Osteocyte (in vitro differentiated cells): ENCODE measurements around the gene FUOM. TPM values are rescaled to one million over a fixed set of nuclear protein-coding genes. Genes with fewer than 3 reads are reported as not detected.
A peak's percentile ranks its signal among the peaks of the same experiment; 100 is the strongest.
"Not testable (repeated sequence)": the region's sequence is repeated elsewhere in the genome, so short reads cannot be mapped to it uniquely, and the experiment has no call there.

ENCODE experiments used
- DNase-seq: peaks from one replicate; pipeline ENCODE4 v3.0.0; 2021; ENCODE audit warnings: mixed read lengths; ENCODE audit not compliant: unreplicated experiment; ENCODE audit errors: extremely low spot score
- H3K27ac Mint-ChIP-seq: one replicate; pipeline ENCODE4 v1.8.0; 2021; ENCODE audit warnings: mild to moderate bottlenecking, mixed read lengths; ENCODE audit not compliant: unreplicated experiment
- H3K27me3 Mint-ChIP-seq: one replicate; pipeline ENCODE4 v1.8.0; 2021; ENCODE audit warnings: mixed read lengths; ENCODE audit not compliant: unreplicated experiment
- H3K36me3 Mint-ChIP-seq: one replicate; pipeline ENCODE4 v1.8.0; 2021; ENCODE audit warnings: mixed read lengths; ENCODE audit not compliant: unreplicated experiment
- H3K4me1 Mint-ChIP-seq: one replicate; pipeline ENCODE4 v1.8.0; 2021; ENCODE audit warnings: mixed read lengths; ENCODE audit not compliant: unreplicated experiment
- H3K4me3 Mint-ChIP-seq: one replicate; pipeline ENCODE4 v1.8.0; 2021; ENCODE audit warnings: mild to moderate bottlenecking, moderate library complexity, mixed read lengths; ENCODE audit not compliant: unreplicated experiment
- H3K9me3 Mint-ChIP-seq: one replicate; pipeline ENCODE4 v1.8.0; 2021; ENCODE audit warnings: mixed read lengths; ENCODE audit not compliant: unreplicated experiment
- CTCF ChIP-seq: fragments of 200-600 bp; sonication (generic); IDR thresholded peaks from 2 replicates; pipeline ENCODE4 v1.5.0; 2021; ENCODE audit warnings: antibody characterized with exemption, mild to moderate bottlenecking, moderate library complexity
- total RNA-seq: library from RNA; stranded (reverse); gene quantifications from 2 replicates; pipeline ENCODE4 v1.2.1, GENCODE V29; 2021

FUOM gene
- total RNA-seq, 1 donor from 2014 or later = 24.0 TPM

GRCh38 chr10:133372507-133372906 lies 14.7 kb upstream of the FUOM start:
- Mint-ChIP-seq H3K4me3 (peak overlapping the region; percentile 71), H3K27ac (no peak overlapping the region), H3K36me3 (peaks cover 16% of the 10 kb centered on the region), H3K9me3 (no peaks in the 10 kb centered on the region), H3K27me3 (no peaks in the 10 kb centered on the region), H3K4me1 (peaks cover 10% of the 10 kb centered on the region)
- no peak for TF ChIP-seq CTCF
- peak; percentile 84 for DNase-seq

GRCh38 chr10:133370030-133370786 lies 12.4 kb upstream of the FUOM start:
- Mint-ChIP-seq H3K4me1 (peaks cover 10% of the 10 kb centered on the region), H3K27me3 (no peaks in the 10 kb centered on the region), H3K27ac (no peak overlapping the region), H3K36me3 (peaks cover 18% of the 10 kb centered on the region), H3K9me3 (no peaks in the 10 kb centered on the region), H3K4me3 (peak overlapping the region; percentile 60)
- TF ChIP-seq CTCF = no peak
- no peak for DNase-seq

- no peak for TF ChIP-seq CTCF
- Mint-ChIP-seq H3K27ac (no peak overlapping the region), H3K4me1 (peaks cover 7% of the 10 kb centered on the region), H3K36me3 (peaks cover 25% of the 10 kb centered on the region), H3K9me3 (no peaks in the 10 kb centered on the region), H3K4me3 (no peak overlapping the region), H3K27me3 (no peaks in the 10 kb centered on the region)
- DNase-seq = no peak
Measured at GRCh38 chr10:133368153-133368552, 10.3 kb upstream of the FUOM start.

- H3K27ac Mint-ChIP-seq, DNase-seq, H3K4me1 Mint-ChIP-seq, H3K27me3 Mint-ChIP-seq, H3K9me3 Mint-ChIP-seq, H3K4me3 Mint-ChIP-seq: not testable (repeated sequence)
- peaks cover 25% of the 10 kb centered on the region for H3K36me3 Mint-ChIP-seq
Measured at GRCh38 chr10:133367461-133367860, 9.6 kb upstream of the FUOM start.

GRCh38 chr10:133366751-133367150 lies 8.9 kb upstream of the FUOM start:
- DNase-seq = no peak
- no peaks in the 10 kb centered on the region for H3K9me3 Mint-ChIP-seq
- no peak overlapping the region for H3K4me3 Mint-ChIP-seq
- no peaks in the 10 kb centered on the region for H3K27me3 Mint-ChIP-seq
- peaks cover 3% of the 10 kb centered on the region for H3K4me1 Mint-ChIP-seq
- no peak for TF ChIP-seq CTCF
- peaks cover 31% of the 10 kb centered on the region for H3K36me3 Mint-ChIP-seq
- no peak overlapping the region for H3K27ac Mint-ChIP-seq
